ENCODE results near the gene ZSCAN25. TPM values are rescaled to one million over a fixed set of nuclear protein-coding genes. Genes with fewer than 3 reads are reported as not detected.
A peak's percentile ranks its signal among the peaks of the same experiment; 100 is the strongest.

ZSCAN25 gene
- total and polyA plus RNA-seq, 2 of the 13 experiments (the other 11 are each of a cell fraction or from before 2014, with no cell fraction given), result 12.1 to 16.8 TPM

DNA sequence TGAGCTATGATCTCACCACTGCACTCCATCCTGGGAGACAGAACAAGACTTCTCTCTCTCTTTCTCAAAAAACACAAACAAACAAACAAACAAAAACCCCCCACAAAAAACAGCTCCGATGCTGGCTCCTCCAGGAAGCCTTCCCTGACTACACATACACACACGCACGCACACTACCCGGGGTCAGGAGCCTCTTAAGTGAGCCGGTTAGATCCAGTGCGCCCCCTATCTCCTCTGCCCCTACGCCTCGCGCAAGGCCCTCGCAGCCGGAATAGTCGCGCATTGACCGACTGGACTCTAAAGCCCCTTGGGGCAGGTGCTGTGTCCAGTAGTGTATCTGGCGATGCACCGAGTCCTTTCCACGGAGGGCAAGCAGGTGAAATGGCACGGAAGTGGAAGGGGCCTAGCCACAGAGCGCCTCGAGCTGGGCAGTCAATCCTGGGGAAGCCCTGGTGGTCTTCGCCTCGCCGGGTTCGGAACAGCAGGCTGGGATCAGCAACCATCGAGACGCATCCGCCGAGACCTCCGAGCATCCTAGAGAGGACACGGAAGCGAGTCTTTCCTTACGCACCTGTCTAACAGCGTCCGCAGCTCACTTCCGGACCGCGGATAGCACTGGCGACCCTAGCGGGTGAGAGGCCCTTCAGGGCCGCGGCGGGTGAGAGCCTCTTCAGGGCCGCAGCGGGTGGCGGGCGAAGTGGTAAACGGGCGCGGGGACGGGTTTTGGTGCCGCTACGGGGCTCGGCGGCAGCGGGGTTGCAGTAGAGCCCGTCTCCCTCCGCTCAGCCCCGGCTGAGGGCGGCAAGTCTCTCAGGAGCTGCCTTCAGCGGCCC, at the start of gene ZSCAN25 (continued):
- TF ChIP-seq, protein P1, sequence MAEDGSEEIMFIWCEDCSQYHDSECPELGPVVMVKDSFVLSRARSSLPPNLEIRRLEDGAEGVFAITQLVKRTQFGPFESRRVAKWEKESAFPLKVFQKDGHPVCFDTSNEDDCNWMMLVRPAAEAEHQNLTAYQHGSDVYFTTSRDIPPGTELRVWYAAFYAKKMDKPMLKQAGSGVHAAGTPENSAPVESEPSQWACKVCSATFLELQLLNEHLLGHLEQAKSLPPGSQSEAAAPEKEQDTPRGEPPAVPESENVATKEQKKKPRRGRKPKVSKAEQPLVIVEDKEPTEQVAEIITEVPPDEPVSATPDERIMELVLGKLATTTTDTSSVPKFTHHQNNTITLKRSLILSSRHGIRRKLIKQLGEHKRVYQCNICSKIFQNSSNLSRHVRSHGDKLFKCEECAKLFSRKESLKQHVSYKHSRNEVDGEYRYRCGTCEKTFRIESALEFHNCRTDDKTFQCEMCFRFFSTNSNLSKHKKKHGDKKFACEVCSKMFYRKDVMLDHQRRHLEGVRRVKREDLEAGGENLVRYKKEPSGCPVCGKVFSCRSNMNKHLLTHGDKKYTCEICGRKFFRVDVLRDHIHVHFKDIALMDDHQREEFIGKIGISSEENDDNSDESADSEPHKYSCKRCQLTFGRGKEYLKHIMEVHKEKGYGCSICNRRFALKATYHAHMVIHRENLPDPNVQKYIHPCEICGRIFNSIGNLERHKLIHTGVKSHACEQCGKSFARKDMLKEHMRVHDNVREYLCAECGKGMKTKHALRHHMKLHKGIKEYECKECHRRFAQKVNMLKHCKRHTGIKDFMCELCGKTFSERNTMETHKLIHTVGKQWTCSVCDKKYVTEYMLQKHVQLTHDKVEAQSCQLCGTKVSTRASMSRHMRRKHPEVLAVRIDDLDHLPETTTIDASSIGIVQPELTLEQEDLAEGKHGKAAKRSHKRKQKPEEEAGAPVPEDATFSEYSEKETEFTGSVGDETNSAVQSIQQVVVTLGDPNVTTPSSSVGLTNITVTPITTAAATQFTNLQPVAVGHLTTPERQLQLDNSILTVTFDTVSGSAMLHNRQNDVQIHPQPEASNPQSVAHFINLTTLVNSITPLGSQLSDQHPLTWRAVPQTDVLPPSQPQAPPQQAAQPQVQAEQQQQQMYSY (CRISPR knock-in tag; IDR thresholded peaks at IDR 0.05), result peak; percentile 51
- TF ChIP-seq ZNF446 (CRISPR knock-in tag; IDR thresholded peaks at IDR 0.05) (no peak), KDM6A (CRISPR knock-in tag; IDR thresholded peaks at IDR 0.05; ENCODE audit: low read depth) (peak; percentile 36; the same call in 1 of the 2 replicates), YY1 (IDR thresholded peaks at IDR 0.05; ENCODE audit: insufficient read depth, insufficient replicate concordance, low read depth, low read length) (peak; percentile 28), ZNF230 (CRISPR knock-in tag; IDR thresholded peaks at IDR 0.05) (peak; percentile 91; the same call in 1 of the 2 replicates), RAD21 (CRISPR knock-in tag; IDR thresholded peaks at IDR 0.05) (peak; percentile 71), SNAI1 (CRISPR knock-in tag; IDR thresholded peaks at IDR 0.05; ENCODE audit: borderline replicate concordance) (peak; percentile 90; the same call in 1 of the 2 replicates), ZNF431 (CRISPR knock-in tag; IDR thresholded peaks at IDR 0.05; ENCODE audit: borderline replicate concordance, low read depth) (peak; percentile 73; the same call in 1 of the 2 replicates), ZKSCAN8 (CRISPR knock-in tag; IDR thresholded peaks at IDR 0.05; ENCODE audit: borderline replicate concordance) (peak; percentile 84), ZNF160 (CRISPR knock-in tag; IDR thresholded peaks at IDR 0.05) (peak; percentile 83), FOXC1 (CRISPR knock-in tag; IDR thresholded peaks at IDR 0.05; ENCODE audit: borderline replicate concordance) (peak; percentile 97; the same call in 1 of the 2 replicates), ZNF749 (CRISPR knock-in tag; IDR thresholded peaks at IDR 0.05; ENCODE audit: borderline replicate concordance) (peak; percentile 34; the same call in 1 of the 2 replicates), ZBTB42 (CRISPR knock-in tag; IDR thresholded peaks at IDR 0.05) (peak; percentile 94; the same call in 1 of the 2 replicates)
- TF ChIP-seq, protein P2, sequence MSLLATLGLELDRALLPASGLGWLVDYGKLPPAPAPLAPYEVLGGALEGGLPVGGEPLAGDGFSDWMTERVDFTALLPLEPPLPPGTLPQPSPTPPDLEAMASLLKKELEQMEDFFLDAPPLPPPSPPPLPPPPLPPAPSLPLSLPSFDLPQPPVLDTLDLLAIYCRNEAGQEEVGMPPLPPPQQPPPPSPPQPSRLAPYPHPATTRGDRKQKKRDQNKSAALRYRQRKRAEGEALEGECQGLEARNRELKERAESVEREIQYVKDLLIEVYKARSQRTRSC (CRISPR knock-in tag; IDR thresholded peaks at IDR 0.05; ENCODE audit: low read depth), result 0 out of 2 replicates have a peak, but pooled peaks have one; percentile 51
- TF ChIP-seq, protein P3, sequence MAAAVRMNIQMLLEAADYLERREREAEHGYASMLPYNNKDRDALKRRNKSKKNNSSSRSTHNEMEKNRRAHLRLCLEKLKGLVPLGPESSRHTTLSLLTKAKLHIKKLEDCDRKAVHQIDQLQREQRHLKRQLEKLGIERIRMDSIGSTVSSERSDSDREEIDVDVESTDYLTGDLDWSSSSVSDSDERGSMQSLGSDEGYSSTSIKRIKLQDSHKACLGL (CRISPR knock-in tag; IDR thresholded peaks at IDR 0.05), result peak; percentile 81
- TF ChIP-seq, protein P4, sequence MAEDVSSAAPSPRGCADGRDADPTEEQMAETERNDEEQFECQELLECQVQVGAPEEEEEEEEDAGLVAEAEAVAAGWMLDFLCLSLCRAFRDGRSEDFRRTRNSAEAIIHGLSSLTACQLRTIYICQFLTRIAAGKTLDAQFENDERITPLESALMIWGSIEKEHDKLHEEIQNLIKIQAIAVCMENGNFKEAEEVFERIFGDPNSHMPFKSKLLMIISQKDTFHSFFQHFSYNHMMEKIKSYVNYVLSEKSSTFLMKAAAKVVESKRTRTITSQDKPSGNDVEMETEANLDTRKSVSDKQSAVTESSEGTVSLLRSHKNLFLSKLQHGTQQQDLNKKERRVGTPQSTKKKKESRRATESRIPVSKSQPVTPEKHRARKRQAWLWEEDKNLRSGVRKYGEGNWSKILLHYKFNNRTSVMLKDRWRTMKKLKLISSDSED (CRISPR knock-in tag; IDR thresholded peaks at IDR 0.05), result no peak
- TF ChIP-seq, protein P5, sequence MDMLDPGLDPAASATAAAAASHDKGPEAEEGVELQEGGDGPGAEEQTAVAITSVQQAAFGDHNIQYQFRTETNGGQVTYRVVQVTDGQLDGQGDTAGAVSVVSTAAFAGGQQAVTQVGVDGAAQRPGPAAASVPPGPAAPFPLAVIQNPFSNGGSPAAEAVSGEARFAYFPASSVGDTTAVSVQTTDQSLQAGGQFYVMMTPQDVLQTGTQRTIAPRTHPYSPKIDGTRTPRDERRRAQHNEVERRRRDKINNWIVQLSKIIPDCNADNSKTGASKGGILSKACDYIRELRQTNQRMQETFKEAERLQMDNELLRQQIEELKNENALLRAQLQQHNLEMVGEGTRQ (IDR thresholded peaks at IDR 0.05; ENCODE audit: low read depth, low read length), result no peak
- TF ChIP-seq, protein P5 (CRISPR knock-in tag; IDR thresholded peaks at IDR 0.05; ENCODE audit: borderline replicate concordance), result peak; percentile 55; the same call in 1 of the 2 replicates

Data from HepG2 (cell line).